Rectal smooth muscle tissue (tissue), 1 donor: ENCODE results near the gene HPS4.

Experiments used
- H3K27ac ChIP-seq: one replicate; pipeline ENCODE4 v1.7.0; 2013; ENCODE audit warnings: low read depth, low read length, inconsistent platforms
- H3K27me3 ChIP-seq: one replicate; pipeline ENCODE4 v1.7.0; 2013; ENCODE audit warnings: low read length; ENCODE audit not compliant: control insufficient read depth, insufficient read depth
- H3K36me3 ChIP-seq: one replicate; pipeline ENCODE4 v1.7.0; 2013; ENCODE audit warnings: low read length; ENCODE audit not compliant: control insufficient read depth, insufficient read depth
- H3K4me1 ChIP-seq: one replicate; pipeline ENCODE4 v1.7.0; 2013; ENCODE audit warnings: low read length; ENCODE audit not compliant: control insufficient read depth, insufficient read depth
- H3K4me3 ChIP-seq: one replicate; pipeline ENCODE4 v1.7.0; 2013; ENCODE audit warnings: low read length
- H3K9ac ChIP-seq: one replicate; pipeline ENCODE4 v1.7.0; 2013; ENCODE audit warnings: low read length

Gene HPS4

GRCh38 chr22:26514419-26515161 lies 31.0 kb upstream of the HPS4 start:
- Histone ChIP-seq H3K27ac (no peak overlapping the region), H3K4me1 (peaks cover 12% of the 10 kb centered on the region), H3K36me3 (no peaks in the 10 kb centered on the region)

GRCh38 chr22:26513838-26514237 lies 30.3 kb upstream of the HPS4 start:
- Histone ChIP-seq H3K4me3 (no peak overlapping the region), H3K27ac (no peak overlapping the region), H3K9ac (no peak overlapping the region), H3K27me3 (no peaks in the 10 kb centered on the region), H3K36me3 (peaks cover 5% of the 10 kb centered on the region), H3K4me1 (peaks cover 12% of the 10 kb centered on the region)

More at GRCh38 chr22:26514419-26515161, 31.0 kb upstream of the HPS4 start:
- Histone ChIP-seq H3K9ac (no peak overlapping the region), H3K4me3 (no peak overlapping the region), H3K27me3 (no peaks in the 10 kb centered on the region)

DNA sequence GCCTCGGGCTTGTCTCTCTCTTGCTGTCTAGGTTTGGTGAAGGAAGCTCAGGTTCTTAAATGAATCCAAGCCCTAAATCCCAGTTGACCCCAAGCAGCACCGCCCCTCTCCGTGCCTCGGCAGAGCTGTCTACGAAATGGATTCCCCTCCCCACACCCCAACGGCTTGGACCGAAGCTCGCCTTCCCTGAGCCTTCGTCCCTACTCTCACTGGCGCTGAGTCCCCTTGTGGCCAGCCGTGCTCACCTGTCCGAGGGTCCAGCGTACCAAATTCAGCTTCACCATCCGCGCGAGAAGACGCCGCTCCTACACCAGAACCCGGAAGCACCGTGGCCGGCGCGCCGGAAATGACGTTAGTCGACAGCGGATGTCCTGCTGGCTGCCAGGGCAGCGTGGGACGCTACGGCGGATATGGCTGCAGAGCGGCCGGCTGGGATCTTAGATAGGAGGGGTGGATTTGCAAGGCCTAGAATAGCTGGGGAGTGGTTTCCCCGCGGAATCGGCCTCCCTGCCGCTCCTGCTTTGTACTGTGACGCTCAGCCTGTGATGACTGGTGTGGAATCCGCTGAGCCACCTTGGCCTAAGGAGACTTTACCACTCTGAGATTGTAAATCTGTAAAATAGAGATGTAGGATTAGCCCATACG lies 28.7 kb upstream of the HPS4 start, which contains the start of gene TFIP11:
Gene TFIP11 (minus strand): TSS at position 325 of the 645 bp plus-strand sequence. CDS start 2,201 bp downstream, outside the sequence.
- Histone ChIP-seq H3K9ac (peak within 1 kb of the TSS; percentile 85), H3K27me3 (no peaks in the 10 kb centered on the region), H3K4me1 (peaks cover 12% of the 10 kb centered on the region), H3K4me3 (peak within 1 kb of the TSS; percentile 100), H3K36me3 (peaks cover 6% of the 10 kb centered on the region), H3K27ac (peak within 1 kb of the TSS; percentile 82)

- H3K36me3 ChIP-seq, result peaks cover 32% of the 10 kb centered on the region
- no peak overlapping the region for H3K27ac ChIP-seq
- H3K4me3 ChIP-seq, result no peak overlapping the region
- peaks cover 10% of the 10 kb centered on the region for H3K4me1 ChIP-seq
- H3K27me3 ChIP-seq, result no peaks in the 10 kb centered on the region
- H3K9ac ChIP-seq, result no peak overlapping the region
Observed at GRCh38 chr22:26508148-26508547, 24.6 kb upstream of the HPS4 start.

- peaks cover 51% of the 10 kb centered on the region for H3K36me3 ChIP-seq
- H3K9ac ChIP-seq, result no peak overlapping the region
- H3K27ac ChIP-seq, result no peak overlapping the region
- no peaks in the 10 kb centered on the region for H3K27me3 ChIP-seq
- H3K4me3 ChIP-seq, result no peak overlapping the region
- H3K4me1 ChIP-seq, result no peaks in the 10 kb centered on the region
Observed at GRCh38 chr22:26503758-26504157, 20.2 kb upstream of the HPS4 start.

DNA sequence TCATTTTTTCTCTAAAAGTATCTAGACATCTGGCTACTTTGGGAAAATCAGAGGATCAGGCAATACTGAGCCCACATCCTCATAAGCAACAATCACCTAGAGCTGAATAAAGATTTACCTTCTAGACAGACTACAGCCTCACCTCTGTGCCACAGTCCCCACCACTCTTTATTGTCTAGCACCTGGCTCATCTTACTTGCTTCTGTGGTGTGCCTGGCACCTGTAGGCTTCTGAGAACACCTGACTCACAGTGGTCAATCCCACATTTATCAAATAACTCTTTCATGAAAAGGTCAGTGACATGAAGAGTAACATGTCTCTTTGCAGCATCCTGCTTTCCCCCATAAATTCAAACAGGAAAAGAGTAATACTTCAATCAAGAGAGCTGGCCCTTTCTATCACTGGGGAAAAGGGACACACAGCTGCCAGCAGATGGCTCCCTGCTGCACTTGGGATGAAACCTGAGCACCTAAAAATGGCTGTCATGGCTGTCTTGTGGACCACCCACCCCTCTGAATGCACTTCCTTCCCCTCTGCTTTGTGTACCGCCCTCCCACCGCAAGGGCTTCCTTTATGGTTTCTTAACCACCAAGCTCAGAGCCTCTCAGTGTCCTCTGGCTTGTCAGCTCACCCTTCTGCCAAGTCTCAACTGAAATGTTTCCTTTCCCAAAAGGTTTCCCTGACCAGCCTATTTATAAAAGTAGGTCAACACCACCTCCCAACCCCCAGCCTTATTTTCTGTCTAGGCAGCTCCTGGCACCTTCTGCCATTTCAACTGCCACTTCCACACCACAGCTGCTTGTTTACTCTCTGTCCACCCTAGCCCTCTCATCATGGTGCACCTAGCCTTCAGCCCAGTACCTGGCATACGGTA lies 19.3 kb upstream of the HPS4 start:
- Histone ChIP-seq H3K27me3 (no peaks in the 10 kb centered on the region), H3K4me3 (no peak overlapping the region), H3K9ac (no peak overlapping the region), H3K4me1 (no peaks in the 10 kb centered on the region), H3K36me3 (peaks cover 53% of the 10 kb centered on the region), H3K27ac (no peak overlapping the region)

GRCh38 chr22:26501996-26502395 lies 18.4 kb upstream of the HPS4 start:
- H3K4me3 ChIP-seq, result no peak overlapping the region
- H3K9ac ChIP-seq, result no peak overlapping the region
- peaks cover 57% of the 10 kb centered on the region for H3K36me3 ChIP-seq
- no peaks in the 10 kb centered on the region for H3K4me1 ChIP-seq
- no peaks in the 10 kb centered on the region for H3K27me3 ChIP-seq
- H3K27ac ChIP-seq, result no peak overlapping the region

GRCh38 chr22:26499188-26499703 lies 15.7 kb upstream of the HPS4 start:
- Histone ChIP-seq H3K9ac (no peak overlapping the region), H3K4me1 (no peaks in the 10 kb centered on the region), H3K4me3 (no peak overlapping the region), H3K36me3 (peaks cover 56% of the 10 kb centered on the region), H3K27me3 (no peaks in the 10 kb centered on the region), H3K27ac (no peak overlapping the region)

- no peaks in the 10 kb centered on the region for H3K27me3 ChIP-seq
- H3K4me3 ChIP-seq, result no peak overlapping the region
- H3K9ac ChIP-seq, result no peak overlapping the region
- no peaks in the 10 kb centered on the region for H3K4me1 ChIP-seq
- no peak overlapping the region for H3K27ac ChIP-seq
- H3K36me3 ChIP-seq, result peaks cover 59% of the 10 kb centered on the region
Observed at GRCh38 chr22:26496456-26496855, 12.9 kb upstream of the HPS4 start.

- H3K9ac ChIP-seq, result no peak overlapping the region
- H3K27me3 ChIP-seq, result no peaks in the 10 kb centered on the region
- no peak overlapping the region for H3K27ac ChIP-seq
- no peak overlapping the region for H3K4me3 ChIP-seq
- H3K4me1 ChIP-seq, result no peaks in the 10 kb centered on the region
- peaks cover 55% of the 10 kb centered on the region for H3K36me3 ChIP-seq
Observed at GRCh38 chr22:26494506-26494905, 10.9 kb upstream of the HPS4 start.

- H3K27ac ChIP-seq, result no peak overlapping the region
Observed at GRCh38 chr22:26492220-26492619, 8.6 kb upstream of the HPS4 start.

GRCh38 chr22:26489447-26490036 lies 6.0 kb upstream of the HPS4 start:
- Histone ChIP-seq H3K36me3 (peaks cover 33% of the 10 kb centered on the region), H3K27ac (no peak overlapping the region), H3K27me3 (no peaks in the 10 kb centered on the region), H3K4me1 (peaks cover 6% of the 10 kb centered on the region), H3K4me3 (no peak overlapping the region), H3K9ac (no peak overlapping the region)

More at GRCh38 chr22:26492220-26492619, 8.6 kb upstream of the HPS4 start:
- Histone ChIP-seq H3K4me3 (no peak overlapping the region), H3K9ac (no peak overlapping the region), H3K27me3 (no peaks in the 10 kb centered on the region), H3K4me1 (no peaks in the 10 kb centered on the region), H3K36me3 (peaks cover 51% of the 10 kb centered on the region)
